Loucy (cell line): ENCODE results near the gene SLC17A2.

Experiments
- H2AFZ ChIP-seq: fragments of 200-600 bp; sonication (generic); 2 replicates; pipeline ENCODE4 v1.6.0; 2016; ENCODE audit warnings: antibody characterized with exemption, mild to moderate bottlenecking, low read length, moderate library complexity
- H3F3A ChIP-seq: fragments of 200-600 bp; 2 replicates; pipeline ENCODE4 v1.6.0; 2016; ENCODE audit warnings: antibody characterized with exemption, low read depth, mild to moderate bottlenecking
- H3K27me3 ChIP-seq: fragments of 200-600 bp; sonication (generic); 2 replicates; pipeline ENCODE4 v1.6.1; 2014; ENCODE audit warnings: low read length, mild to moderate bottlenecking; ENCODE audit not compliant: insufficient read depth, poor library complexity, severe bottlenecking
- H3K36me3 ChIP-seq: fragments of 200-600 bp; sonication (generic); 2 replicates; pipeline ENCODE4 v1.6.1; 2016; ENCODE audit warnings: low read length; ENCODE audit not compliant: insufficient read depth
- H3K4me1 ChIP-seq: fragments of 200-600 bp; sonication (generic); 2 replicates; pipeline ENCODE4 v1.5.1; 2014; ENCODE audit warnings: low read length, mild to moderate bottlenecking; ENCODE audit not compliant: insufficient read depth, poor library complexity, severe bottlenecking
- H3K4me2 ChIP-seq: fragments of 200-600 bp; sonication (generic); 2 replicates; pipeline ENCODE4 v1.6.0; 2014; ENCODE audit warnings: antibody characterized with exemption, low read length, low read depth, mild to moderate bottlenecking; ENCODE audit not compliant: poor library complexity, severe bottlenecking
- H3K4me3 ChIP-seq: fragments of 200-600 bp; sonication (generic); 2 replicates; pipeline ENCODE4 v1.5.1; 2014; ENCODE audit warnings: low read length, mild to moderate bottlenecking, mixed read lengths; ENCODE audit not compliant: poor library complexity, severe bottlenecking
- H3K79me2 ChIP-seq: fragments of 200-600 bp; sonication (generic); 2 replicates; pipeline ENCODE4 v1.6.1; 2014; ENCODE audit warnings: low read length; ENCODE audit not compliant: insufficient read depth
- H3K9ac ChIP-seq: fragments of 200-600 bp; sonication (generic); 2 replicates; pipeline ENCODE4 v1.6.0; 2014; ENCODE audit warnings: mild to moderate bottlenecking, low read depth, low read length, moderate library complexity; ENCODE audit not compliant: poor library complexity, severe bottlenecking
- H3K9me2 ChIP-seq: fragments of 200-600 bp; sonication (generic); replicated peaks from 2 replicates; pipeline ENCODE4 v1.6.1; 2016; ENCODE audit warnings: low read depth, low read length, mixed read lengths
- H3K9me3 ChIP-seq: fragments of 200-600 bp; sonication (generic); 2 replicates; pipeline ENCODE4 v1.6.1; 2014; ENCODE audit warnings: mild to moderate bottlenecking, antibody characterized with exemption, low read length, low read depth; ENCODE audit not compliant: insufficient read depth
- H4K20me1 ChIP-seq: fragments of 200-600 bp; sonication (generic); 2 replicates; pipeline ENCODE4 v1.6.0; 2014; ENCODE audit warnings: antibody characterized with exemption, low read length, mild to moderate bottlenecking; ENCODE audit not compliant: insufficient read depth, poor library complexity, severe bottlenecking
- EZH2phosphoT487 ChIP-seq: fragments of 200-600 bp; IDR thresholded peaks from 2 replicates; pipeline ENCODE4 v1.6.1; 2018; ENCODE audit warnings: antibody characterized with exemption, mild to moderate bottlenecking, moderate library complexity, borderline replicate concordance
- TF ChIP-seq, protein P1 (sequence below): fragments of 200-600 bp; sonication (generic); conservative IDR thresholded peaks from 2 replicates; pipeline ENCODE4 v1.5.1; 2014; ENCODE audit warnings: mild to moderate bottlenecking, antibody characterized with exemption, low read length

SLC17A2 gene

DNA sequence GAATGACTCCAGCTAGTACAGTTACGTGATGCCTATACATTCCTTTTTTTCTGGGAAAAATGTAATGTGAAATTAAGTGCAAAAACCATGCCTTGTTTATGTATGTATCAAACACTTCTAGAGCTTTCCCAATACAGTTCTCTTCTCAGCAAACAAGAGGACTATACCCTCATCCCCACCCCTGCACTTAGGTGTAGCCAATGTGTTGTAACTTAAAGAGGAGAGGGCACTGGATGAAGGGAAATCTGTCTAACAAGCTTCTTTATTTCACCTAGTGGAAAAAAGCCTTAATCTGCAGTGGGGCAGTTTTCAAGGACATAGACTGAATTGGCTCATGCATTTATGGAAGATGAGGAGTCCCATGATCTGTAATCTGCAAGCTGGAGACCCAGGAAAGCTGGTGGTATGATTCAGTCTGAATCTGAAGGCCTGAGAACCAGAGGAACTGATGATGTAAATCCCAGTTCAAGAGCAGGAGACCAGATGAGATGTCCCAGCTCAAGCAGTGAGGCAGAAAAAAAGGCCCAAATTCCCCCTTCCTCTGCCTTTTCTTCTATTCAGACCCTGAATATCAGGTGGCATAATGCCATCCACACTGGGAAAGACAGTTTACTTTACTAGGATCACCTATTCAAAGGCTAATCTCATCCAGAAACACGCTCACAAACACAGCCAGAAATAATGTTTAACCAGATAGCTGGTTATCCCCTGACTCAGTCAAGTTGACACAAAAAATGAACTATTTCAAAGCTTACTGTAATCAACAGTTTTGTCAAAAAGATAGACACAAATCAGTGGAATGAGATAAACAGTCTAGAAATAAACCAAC lies 30.7 kb downstream of the SLC17A2 start:
- H3K36me3 ChIP-seq, result no peaks in the 10 kb centered on the region
- H3K4me2 ChIP-seq, result no peak overlapping the region
- H3F3A ChIP-seq, result no peaks in the 10 kb centered on the region
- no peaks in the 10 kb centered on the region for H3K79me2 ChIP-seq
- TF ChIP-seq EZH2phosphoT487, result no peak
- TF ChIP-seq, protein P1, sequence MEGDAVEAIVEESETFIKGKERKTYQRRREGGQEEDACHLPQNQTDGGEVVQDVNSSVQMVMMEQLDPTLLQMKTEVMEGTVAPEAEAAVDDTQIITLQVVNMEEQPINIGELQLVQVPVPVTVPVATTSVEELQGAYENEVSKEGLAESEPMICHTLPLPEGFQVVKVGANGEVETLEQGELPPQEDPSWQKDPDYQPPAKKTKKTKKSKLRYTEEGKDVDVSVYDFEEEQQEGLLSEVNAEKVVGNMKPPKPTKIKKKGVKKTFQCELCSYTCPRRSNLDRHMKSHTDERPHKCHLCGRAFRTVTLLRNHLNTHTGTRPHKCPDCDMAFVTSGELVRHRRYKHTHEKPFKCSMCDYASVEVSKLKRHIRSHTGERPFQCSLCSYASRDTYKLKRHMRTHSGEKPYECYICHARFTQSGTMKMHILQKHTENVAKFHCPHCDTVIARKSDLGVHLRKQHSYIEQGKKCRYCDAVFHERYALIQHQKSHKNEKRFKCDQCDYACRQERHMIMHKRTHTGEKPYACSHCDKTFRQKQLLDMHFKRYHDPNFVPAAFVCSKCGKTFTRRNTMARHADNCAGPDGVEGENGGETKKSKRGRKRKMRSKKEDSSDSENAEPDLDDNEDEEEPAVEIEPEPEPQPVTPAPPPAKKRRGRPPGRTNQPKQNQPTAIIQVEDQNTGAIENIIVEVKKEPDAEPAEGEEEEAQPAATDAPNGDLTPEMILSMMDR, result no peak
- H3K9me2 ChIP-seq, result no peaks in the 10 kb centered on the region
- H3K4me1 ChIP-seq, result peaks cover 28% of the 10 kb centered on the region
- no peaks in the 10 kb centered on the region for H3K9me3 ChIP-seq
- H3K9ac ChIP-seq, result no peak overlapping the region
- no peaks in the 10 kb centered on the region for H4K20me1 ChIP-seq
- no peak overlapping the region for H3K4me3 ChIP-seq
- no peaks in the 10 kb centered on the region for H3K27me3 ChIP-seq
- H2AFZ ChIP-seq, result peak overlapping the region; percentile 55; the same call in 1 of the 2 replicates

DNA sequence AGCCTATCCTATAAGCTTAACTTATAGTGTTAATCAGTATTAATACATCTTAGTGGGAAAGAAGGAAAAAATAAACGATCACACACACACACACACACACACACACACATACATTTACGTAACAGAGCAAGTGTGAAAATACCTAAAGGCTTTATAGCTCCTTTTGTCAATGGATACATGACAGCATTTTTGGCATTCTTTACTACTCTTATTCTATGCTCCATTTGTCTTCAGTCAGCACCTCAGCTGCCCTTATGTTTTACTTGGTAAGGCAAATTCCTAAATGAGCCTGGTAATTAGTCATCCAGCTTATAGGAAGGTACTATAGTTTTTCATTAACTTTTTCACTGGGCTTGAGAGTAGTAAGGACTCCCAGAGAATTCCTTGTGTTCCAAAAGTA lies 31.4 kb downstream of the SLC17A2 start:
- Histone ChIP-seq H3K4me2 (no peak overlapping the region), H2AFZ (peak overlapping the region; percentile 55; the same call in 1 of the 2 replicates), H3K9me3 (no peaks in the 10 kb centered on the region), H4K20me1 (no peaks in the 10 kb centered on the region), H3K9me2 (no peaks in the 10 kb centered on the region), H3K36me3 (no peaks in the 10 kb centered on the region), H3K79me2 (no peaks in the 10 kb centered on the region), H3K4me1 (peaks cover 28% of the 10 kb centered on the region), H3K27me3 (no peaks in the 10 kb centered on the region), H3K4me3 (no peak overlapping the region), H3K9ac (no peak overlapping the region), H3F3A (no peaks in the 10 kb centered on the region)
- TF ChIP-seq, protein P1, result no peak
- TF ChIP-seq EZH2phosphoT487, result no peak

DNA sequence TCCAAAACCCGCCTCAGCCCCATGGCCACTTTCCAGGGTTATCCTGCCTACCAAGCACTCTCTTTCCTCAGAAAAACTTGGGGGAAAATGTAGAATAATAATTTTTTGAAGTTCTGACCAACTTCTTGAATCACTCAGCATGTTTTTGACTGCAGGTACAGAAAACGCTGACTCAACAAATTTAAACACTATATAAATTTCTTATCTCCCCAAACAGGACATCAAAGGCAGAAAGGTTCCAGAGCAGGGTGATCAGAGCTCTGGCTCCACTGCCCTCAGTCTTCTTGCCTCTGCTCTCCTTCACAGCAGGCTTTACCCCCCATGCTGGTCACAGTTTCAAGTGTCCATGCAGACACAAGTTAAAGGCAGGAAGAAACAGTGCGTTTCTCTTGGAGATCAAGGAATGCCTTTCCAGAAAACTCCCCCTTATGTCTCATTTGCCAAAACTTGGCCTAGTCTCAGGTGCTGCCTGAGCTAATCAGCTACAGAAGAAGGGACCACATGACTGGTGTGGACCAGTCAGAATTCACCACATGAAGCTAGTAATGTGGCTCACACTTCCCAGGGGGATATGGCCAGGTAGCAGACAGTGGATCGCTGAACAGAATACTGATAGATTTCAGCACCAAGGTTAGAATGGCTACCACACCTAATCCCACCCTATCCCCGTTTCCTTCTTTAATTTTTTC lies 32.1 kb downstream of the SLC17A2 start:
- Histone ChIP-seq H3K9me3 (no peaks in the 10 kb centered on the region), H3K9me2 (no peaks in the 10 kb centered on the region), H3K27me3 (no peaks in the 10 kb centered on the region), H3K4me1 (peaks cover 24% of the 10 kb centered on the region), H3K4me3 (no peak overlapping the region), H3K36me3 (no peaks in the 10 kb centered on the region), H2AFZ (peak overlapping the region; percentile 73), H3K9ac (no peak overlapping the region), H4K20me1 (no peaks in the 10 kb centered on the region), H3K79me2 (no peaks in the 10 kb centered on the region), H3K4me2 (no peak overlapping the region), H3F3A (no peaks in the 10 kb centered on the region)
- no peak for TF ChIP-seq EZH2phosphoT487
- TF ChIP-seq, protein P1, result no peak
